Brain microvascular endothelial cell (primary cell): ENCODE measurements around the gene AP3S1.

Experiments
- DNase-seq: peaks from one replicate; pipeline ENCODE4 v3.0.0-alpha.2; 2020
- H3K27ac ChIP-seq: fragments of 250-450 bp; sonication (Bioruptor Pico); 2 replicates; pipeline ENCODE4 v1.5.1; 2020; ENCODE audit warnings: mild to moderate bottlenecking, moderate library complexity
- H3K27me3 ChIP-seq: fragments of 250-450 bp; sonication (Bioruptor Pico); replicated peaks from 2 replicates; pipeline ENCODE4 v1.5.1; 2020; ENCODE audit warnings: mild to moderate bottlenecking
- H3K36me3 ChIP-seq: fragments of 250-450 bp; sonication (Bioruptor Pico); replicated peaks from 2 replicates; pipeline ENCODE4 v1.5.1; 2020; ENCODE audit warnings: mild to moderate bottlenecking
- H3K4me3 ChIP-seq: 2 replicates; pipeline ENCODE4 v1.5.1; 2011; ENCODE audit warnings: low read depth, mild to moderate bottlenecking, control low read depth, low read length, moderate library complexity
- CTCF ChIP-seq: IDR thresholded peaks from 2 replicates; pipeline ENCODE4 v1.5.1; 2011; ENCODE audit warnings: low read depth, mild to moderate bottlenecking, moderate library complexity, low read length, control low read depth, inconsistent platforms; ENCODE audit errors: missing control alignments
- in situ Hi-C: cut with HindIII; loops from 2 replicates; pipeline ENCODE4 v1.10.0; 2017; ENCODE audit warnings: low sequenced_read_pairs, low pct_ligation_motif_present

Gene AP3S1

GRCh38 chr5:115956957-115957356 is 115.2 kb downstream of the AP3S1 start:
- Histone ChIP-seq H3K4me3 (no peak overlapping the region), H3K27ac (no peak overlapping the region), H3K36me3 (no peaks in the 10 kb centered on the region), H3K27me3 (no peaks in the 10 kb centered on the region)
- DNase-seq: no peak
- TF ChIP-seq CTCF: no peak
- in situ Hi-C loops: no loop called here

DNA sequence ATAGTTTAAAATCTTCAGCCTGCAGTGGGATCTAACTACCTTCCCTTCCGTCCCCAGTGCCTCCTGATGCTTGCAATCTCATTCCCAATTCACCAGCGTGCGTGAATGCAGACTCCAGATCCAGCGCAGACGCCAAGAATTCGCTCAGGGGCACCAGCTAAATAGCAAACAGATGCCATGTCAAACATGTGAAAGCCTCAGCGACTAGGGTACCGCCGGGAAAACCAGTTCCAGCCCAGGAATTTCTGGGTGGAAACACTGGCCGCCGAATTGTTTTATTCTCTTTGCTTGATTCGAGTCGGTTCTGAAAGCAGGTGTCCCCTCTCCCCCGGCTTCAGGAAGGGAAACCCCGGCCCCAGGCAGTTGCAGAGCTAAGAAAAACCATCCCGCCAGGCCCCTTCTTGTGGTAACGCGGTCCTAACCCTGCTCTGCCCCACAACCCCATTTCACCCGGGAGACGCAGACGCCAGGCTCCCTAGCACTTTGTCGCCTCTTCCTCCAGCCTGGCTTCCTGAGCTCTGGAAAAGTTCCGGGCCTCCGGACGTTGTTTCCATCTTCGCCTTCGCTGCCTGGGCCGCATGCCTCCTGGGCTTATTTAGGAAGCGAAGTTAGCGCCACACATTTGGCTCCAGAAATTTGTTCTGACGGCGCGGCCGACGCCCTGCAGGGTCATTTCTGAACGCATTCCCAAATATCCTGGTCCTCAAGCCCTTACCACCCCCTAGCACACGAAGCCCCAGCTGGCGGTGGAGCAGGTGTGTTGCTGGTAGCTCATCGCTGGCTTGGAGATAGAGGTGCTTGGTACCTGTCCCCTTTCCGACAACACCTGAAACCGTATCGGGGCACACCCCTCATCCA is 119.9 kb downstream of the AP3S1 start:
- TF ChIP-seq CTCF: no peak
- in situ Hi-C loops: no loop called here
- H3K27me3 ChIP-seq: peaks cover 4% of the 10 kb centered on the region
- no peak for DNase-seq
- H3K4me3 ChIP-seq: peak overlapping the region; percentile 56
- H3K36me3 ChIP-seq: no peaks in the 10 kb centered on the region
- H3K27ac ChIP-seq: no peak overlapping the region

GRCh38 chr5:115962239-115962564 is 120.5 kb downstream of the AP3S1 start, which contains the start of gene LVRN:
Gene LVRN (plus strand): TSS chr5:115962475. CDS start chr5:115962618, 143 bp downstream.
- H3K4me3 ChIP-seq: peak within 1 kb of the TSS; percentile 56

DNA sequence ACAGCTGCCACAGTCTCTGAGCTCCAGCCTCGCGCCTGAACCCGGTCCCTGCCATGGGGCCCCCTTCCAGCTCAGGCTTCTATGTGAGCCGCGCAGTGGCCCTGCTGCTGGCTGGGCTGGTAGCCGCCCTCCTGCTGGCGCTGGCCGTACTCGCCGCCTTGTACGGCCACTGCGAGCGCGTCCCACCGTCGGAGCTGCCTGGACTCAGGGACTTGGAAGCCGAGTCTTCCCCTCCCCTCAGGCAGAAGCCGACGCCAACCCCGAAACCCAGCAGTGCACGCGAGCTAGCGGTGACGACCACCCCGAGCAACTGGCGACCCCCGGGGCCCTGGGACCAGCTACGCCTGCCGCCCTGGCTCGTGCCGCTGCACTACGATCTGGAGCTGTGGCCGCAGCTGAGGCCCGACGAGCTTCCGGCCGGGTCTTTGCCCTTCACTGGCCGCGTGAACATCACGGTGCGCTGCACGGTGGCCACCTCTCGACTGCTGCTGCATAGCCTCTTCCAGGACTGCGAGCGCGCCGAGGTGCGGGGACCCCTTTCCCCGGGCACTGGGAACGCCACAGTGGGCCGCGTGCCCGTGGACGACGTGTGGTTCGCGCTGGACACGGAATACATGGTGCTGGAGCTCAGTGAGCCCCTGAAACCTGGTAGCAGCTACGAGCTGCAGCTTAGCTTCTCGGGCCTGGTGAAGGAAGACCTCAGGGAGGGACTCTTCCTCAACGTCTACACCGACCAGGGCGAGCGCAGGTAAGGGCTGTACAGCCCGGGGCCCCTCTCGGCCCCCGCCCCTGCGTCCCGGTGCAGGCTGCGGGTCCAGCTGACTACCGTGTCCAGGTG is 121.0 kb downstream of the AP3S1 start:
- in situ Hi-C loops: no loop called here
- no peaks in the 10 kb centered on the region for H3K36me3 ChIP-seq
- peaks cover 4% of the 10 kb centered on the region for H3K27me3 ChIP-seq
- DNase-seq: no peak
- H3K27ac ChIP-seq: no peak overlapping the region
- peak; percentile 24 for TF ChIP-seq CTCF
- H3K4me3 ChIP-seq: peak overlapping the region; percentile 56

More at GRCh38 chr5:115962239-115962564, 120.5 kb downstream of the AP3S1 start, which contains the start of gene LVRN:
- in situ Hi-C loops: no loop called here
- no peak for DNase-seq
- no peak within 1 kb of the TSS for H3K27ac ChIP-seq
- H3K27me3 ChIP-seq: peaks cover 4% of the 10 kb centered on the region
- no peaks in the 10 kb centered on the region for H3K36me3 ChIP-seq
- TF ChIP-seq CTCF: no peak

DNA sequence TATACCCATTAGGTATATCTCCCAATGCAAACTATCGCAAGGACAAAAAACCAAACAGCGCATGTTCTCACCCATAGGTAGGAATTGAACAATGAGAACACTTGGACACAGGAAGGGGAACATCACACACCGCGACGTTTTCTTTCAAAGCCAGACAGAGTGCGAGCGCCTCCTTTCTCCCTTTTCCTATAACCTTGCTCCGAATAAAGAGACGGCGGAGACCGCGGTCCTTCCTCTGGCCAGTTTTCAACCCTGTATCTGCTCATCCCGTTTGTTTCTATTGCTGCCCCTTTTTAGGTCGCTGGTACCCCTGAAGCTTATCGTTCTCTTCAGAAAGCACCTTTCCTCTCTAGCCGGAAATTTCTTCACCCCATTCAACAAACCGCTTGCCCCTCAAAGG is 121.8 kb downstream of the AP3S1 start:
- H3K4me3 ChIP-seq: no peak overlapping the region
- no peak overlapping the region for H3K27ac ChIP-seq
- DNase-seq: no peak
- peaks cover 4% of the 10 kb centered on the region for H3K27me3 ChIP-seq
- in situ Hi-C loops: no loop called here
- TF ChIP-seq CTCF: peak; percentile 52
- H3K36me3 ChIP-seq: no peaks in the 10 kb centered on the region
